Measurements from ENCODE around the gene C12orf43.

The C12orf43 gene

GRCh38 chr12:120988658-120989057 lies 27.6 kb downstream of the C12orf43 start:
- no peak overlapping the region for H3K27ac ChIP-seq (ENCODE audit: low read length)
- H3K4me1 ChIP-seq (ENCODE audit: control insufficient read depth, insufficient read depth, low read length) = peaks cover 2% of the 10 kb centered on the region; the same call in 1 of the 2 replicates
- no peaks in the 10 kb centered on the region for H3K36me3 ChIP-seq (ENCODE audit: control insufficient read depth, insufficient read depth, low read length)
- no peaks in the 10 kb centered on the region for H3K27me3 ChIP-seq (ENCODE audit: control insufficient read depth, insufficient read depth, low read length)
- no peak for DNase-seq (ENCODE audit: low read depth, low spot score)
- no peaks in the 10 kb centered on the region for H3K9me3 ChIP-seq (ENCODE audit: control insufficient read depth, insufficient read depth, low read length)
- no CpG with 5 or more reads among the region's 17 CpGs for WGBS (ENCODE audit: insufficient coverage, insufficient read length)
- no peak overlapping the region for H3K4me3 ChIP-seq (ENCODE audit: low read length)

DNA sequence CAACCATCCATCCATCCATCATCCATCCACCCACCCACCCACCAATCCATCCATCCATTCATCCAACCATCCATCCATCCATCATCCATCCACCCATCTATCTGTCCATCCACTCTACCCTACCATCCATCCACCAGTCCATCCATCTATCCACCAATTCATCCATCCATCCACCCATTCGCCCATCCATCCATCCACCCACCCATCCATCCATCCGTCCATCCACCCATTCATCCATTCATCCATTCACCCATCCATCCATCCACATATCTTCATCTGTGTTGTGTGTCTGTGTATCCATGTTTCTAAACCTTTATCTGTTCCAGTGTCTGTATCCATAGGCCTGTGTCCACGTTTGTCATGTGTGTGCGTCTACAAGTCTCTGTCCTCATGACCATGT lies 28.1 kb downstream of the C12orf43 start:
- DNase-seq (ENCODE audit: low read depth, low spot score) = no peak
- H3K4me3 ChIP-seq (ENCODE audit: low read length) = no peak overlapping the region
- H3K27me3 ChIP-seq (ENCODE audit: control insufficient read depth, insufficient read depth, low read length) = no peaks in the 10 kb centered on the region
- H3K4me1 ChIP-seq (ENCODE audit: control insufficient read depth, insufficient read depth, low read length) = peaks cover 2% of the 10 kb centered on the region; the same call in 1 of the 2 replicates
- no peak overlapping the region for H3K27ac ChIP-seq (ENCODE audit: low read length)
- WGBS (ENCODE audit: insufficient coverage, insufficient read length) = 92% methylated on average over 2 of the region's 4 CpGs
- no peaks in the 10 kb centered on the region for H3K36me3 ChIP-seq (ENCODE audit: control insufficient read depth, insufficient read depth, low read length)
- H3K9me3 ChIP-seq (ENCODE audit: control insufficient read depth, insufficient read depth, low read length) = no peaks in the 10 kb centered on the region

DNA sequence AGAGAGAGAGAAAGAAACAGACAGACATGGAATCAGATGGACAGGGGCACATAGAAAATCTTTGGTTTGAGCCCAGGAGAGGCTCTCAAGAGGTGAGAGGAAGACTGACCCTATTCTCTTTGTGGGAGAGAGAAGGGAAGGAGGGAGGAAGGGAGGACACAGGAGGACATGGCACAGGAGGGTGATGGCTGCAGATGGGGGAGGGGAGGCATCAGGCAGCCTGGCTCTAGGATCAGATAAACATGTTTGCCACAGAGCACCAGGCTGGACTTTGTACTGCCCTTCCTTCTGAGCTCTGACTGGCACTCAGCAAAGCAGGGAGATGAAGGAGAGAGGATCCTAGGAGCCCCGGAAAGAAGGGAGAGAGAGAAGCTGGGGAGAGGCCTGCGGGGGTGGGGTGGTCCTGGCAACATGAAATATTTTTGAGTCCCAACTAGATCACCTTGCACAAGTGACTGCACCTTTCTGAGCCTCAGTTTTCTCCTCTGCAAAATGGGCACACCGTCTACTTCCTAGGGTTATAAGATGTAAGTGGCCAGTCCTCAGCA lies 31.9 kb downstream of the C12orf43 start:
- DNase-seq (ENCODE audit: low read depth, low spot score) = no peak
- peaks cover 2% of the 10 kb centered on the region; the same call in 1 of the 2 replicates for H3K4me1 ChIP-seq (ENCODE audit: control insufficient read depth, insufficient read depth, low read length)
- H3K27ac ChIP-seq (ENCODE audit: low read length) = no peak overlapping the region
- H3K36me3 ChIP-seq (ENCODE audit: control insufficient read depth, insufficient read depth, low read length) = no peaks in the 10 kb centered on the region
- H3K9me3 ChIP-seq (ENCODE audit: control insufficient read depth, insufficient read depth, low read length) = no peaks in the 10 kb centered on the region
- no peaks in the 10 kb centered on the region for H3K27me3 ChIP-seq (ENCODE audit: control insufficient read depth, insufficient read depth, low read length)
- WGBS (ENCODE audit: insufficient coverage, insufficient read length) = no CpG with 5 or more reads among the region's 3 CpGs
- H3K4me3 ChIP-seq (ENCODE audit: low read length) = no peak overlapping the region

GRCh38 chr12:120983759-120984158 lies 32.5 kb downstream of the C12orf43 start:
- WGBS (ENCODE audit: insufficient coverage, insufficient read length) = no CpG with 5 or more reads among the region's 4 CpGs
- DNase-seq (ENCODE audit: low read depth, low spot score) = no peak
- no peaks in the 10 kb centered on the region for H3K9me3 ChIP-seq (ENCODE audit: control insufficient read depth, insufficient read depth, low read length)
- no peak overlapping the region for H3K4me3 ChIP-seq (ENCODE audit: low read length)
- H3K36me3 ChIP-seq (ENCODE audit: control insufficient read depth, insufficient read depth, low read length) = no peaks in the 10 kb centered on the region; the same call in 1 of the 2 replicates
- no peak overlapping the region for H3K27ac ChIP-seq (ENCODE audit: low read length)
- H3K27me3 ChIP-seq (ENCODE audit: control insufficient read depth, insufficient read depth, low read length) = no peaks in the 10 kb centered on the region
- H3K4me1 ChIP-seq (ENCODE audit: control insufficient read depth, insufficient read depth, low read length) = peaks cover 2% of the 10 kb centered on the region; the same call in 1 of the 2 replicates

- no peaks in the 10 kb centered on the region for H3K27me3 ChIP-seq (ENCODE audit: control insufficient read depth, insufficient read depth, low read length)
- WGBS (ENCODE audit: insufficient coverage, insufficient read length) = no CpG with 5 or more reads among the region's 7 CpGs
- peaks cover 2% of the 10 kb centered on the region; the same call in 1 of the 2 replicates for H3K4me1 ChIP-seq (ENCODE audit: control insufficient read depth, insufficient read depth, low read length)
- H3K27ac ChIP-seq (ENCODE audit: low read length) = no peak overlapping the region
- no peaks in the 10 kb centered on the region for H3K9me3 ChIP-seq (ENCODE audit: control insufficient read depth, insufficient read depth, low read length)
- H3K4me3 ChIP-seq (ENCODE audit: low read length) = no peak overlapping the region
- no peak for DNase-seq (ENCODE audit: low read depth, low spot score)
- no peaks in the 10 kb centered on the region; the same call in 1 of the 2 replicates for H3K36me3 ChIP-seq (ENCODE audit: control insufficient read depth, insufficient read depth, low read length)
Observed at GRCh38 chr12:120982659-120983058, 33.6 kb downstream of the C12orf43 start.

GRCh38 chr12:120981407-120981941 lies 34.8 kb downstream of the C12orf43 start:
- WGBS (ENCODE audit: insufficient coverage, insufficient read length) = no CpG with 5 or more reads among the region's 6 CpGs
- Histone ChIP-seq H3K9me3 (ENCODE audit: control insufficient read depth, insufficient read depth, low read length) (no peaks in the 10 kb centered on the region), H3K4me3 (ENCODE audit: low read length) (no peak overlapping the region), H3K36me3 (ENCODE audit: control insufficient read depth, insufficient read depth, low read length) (no peaks in the 10 kb centered on the region; the same call in 1 of the 2 replicates), H3K27ac (ENCODE audit: low read length) (no peak overlapping the region), H3K27me3 (ENCODE audit: control insufficient read depth, insufficient read depth, low read length) (no peaks in the 10 kb centered on the region), H3K4me1 (ENCODE audit: control insufficient read depth, insufficient read depth, low read length) (peaks cover 2% of the 10 kb centered on the region; the same call in 1 of the 2 replicates)
- no peak for DNase-seq (ENCODE audit: low read depth, low spot score)

- no peaks in the 10 kb centered on the region; the same call in 1 of the 2 replicates for H3K36me3 ChIP-seq (ENCODE audit: control insufficient read depth, insufficient read depth, low read length)
- H3K27me3 ChIP-seq (ENCODE audit: control insufficient read depth, insufficient read depth, low read length) = no peaks in the 10 kb centered on the region
- H3K4me1 ChIP-seq (ENCODE audit: control insufficient read depth, insufficient read depth, low read length) = peaks cover 2% of the 10 kb centered on the region; the same call in 1 of the 2 replicates
- WGBS (ENCODE audit: insufficient coverage, insufficient read length) = no CpG with 5 or more reads among the region's 13 CpGs
- no peaks in the 10 kb centered on the region for H3K9me3 ChIP-seq (ENCODE audit: control insufficient read depth, insufficient read depth, low read length)
- no peak overlapping the region for H3K27ac ChIP-seq (ENCODE audit: low read length)
- H3K4me3 ChIP-seq (ENCODE audit: low read length) = no peak overlapping the region
- no peak for DNase-seq (ENCODE audit: low read depth, low spot score)
Observed at GRCh38 chr12:120980800-120981368, 35.4 kb downstream of the C12orf43 start.

GRCh38 chr12:120979862-120980696 lies 36.2 kb downstream of the C12orf43 start:
- Histone ChIP-seq H3K27ac (ENCODE audit: low read length) (no peak overlapping the region), H3K36me3 (ENCODE audit: control insufficient read depth, insufficient read depth, low read length) (no peaks in the 10 kb centered on the region; the same call in 1 of the 2 replicates), H3K27me3 (ENCODE audit: control insufficient read depth, insufficient read depth, low read length) (no peaks in the 10 kb centered on the region), H3K4me3 (ENCODE audit: low read length) (no peak overlapping the region), H3K4me1 (ENCODE audit: control insufficient read depth, insufficient read depth, low read length) (peaks cover 2% of the 10 kb centered on the region; the same call in 1 of the 2 replicates), H3K9me3 (ENCODE audit: control insufficient read depth, insufficient read depth, low read length) (no peaks in the 10 kb centered on the region)
- no peak for DNase-seq (ENCODE audit: low read depth, low spot score)
- WGBS (ENCODE audit: insufficient coverage, insufficient read length) = no CpG with 5 or more reads among the region's 11 CpGs

DNA sequence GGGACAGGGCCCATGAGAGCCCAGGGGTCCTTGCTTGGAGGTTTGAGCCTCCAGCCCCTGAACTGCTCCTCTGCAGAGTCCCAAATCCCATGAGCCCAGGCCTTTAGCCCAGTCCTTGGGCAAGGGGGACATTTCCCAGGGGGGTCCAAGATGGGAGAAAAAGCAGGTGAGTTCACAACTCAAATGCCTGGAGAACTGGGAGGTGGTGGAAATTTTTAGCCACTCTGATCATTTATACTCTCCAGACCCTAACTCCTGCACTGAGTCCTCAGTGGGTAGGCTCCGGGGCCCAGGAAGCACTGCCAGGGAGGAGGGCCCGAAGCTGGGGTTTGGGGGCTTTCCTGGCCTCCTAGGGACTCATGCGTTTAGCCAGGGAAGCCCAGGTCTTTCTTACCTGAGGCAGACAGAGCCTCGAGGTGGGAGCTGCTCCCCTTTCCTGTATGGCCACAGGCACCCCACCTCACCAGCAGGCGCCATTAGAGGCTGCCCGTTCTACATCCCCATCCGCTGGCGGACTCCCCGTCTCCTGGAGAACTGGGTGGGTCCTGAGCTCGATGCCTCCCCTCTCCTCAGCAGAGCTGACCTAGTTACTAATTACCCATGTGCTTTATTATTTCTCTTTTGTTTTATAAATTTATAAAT lies 36.9 kb downstream of the C12orf43 start:
- Histone ChIP-seq H3K27ac (ENCODE audit: low read length) (no peak overlapping the region), H3K27me3 (ENCODE audit: control insufficient read depth, insufficient read depth, low read length) (no peaks in the 10 kb centered on the region), H3K9me3 (ENCODE audit: control insufficient read depth, insufficient read depth, low read length) (no peaks in the 10 kb centered on the region), H3K4me1 (ENCODE audit: control insufficient read depth, insufficient read depth, low read length) (peaks cover 1% of the 10 kb centered on the region; the same call in 1 of the 2 replicates), H3K4me3 (ENCODE audit: low read length) (no peak overlapping the region), H3K36me3 (ENCODE audit: control insufficient read depth, insufficient read depth, low read length) (no peaks in the 10 kb centered on the region; the same call in 1 of the 2 replicates)
- no CpG with 5 or more reads among the region's 10 CpGs for WGBS (ENCODE audit: insufficient coverage, insufficient read length)
- DNase-seq (ENCODE audit: low read depth, low spot score) = no peak
